Measurements from ENCODE around the gene MYO16. TPM values are rescaled to one million over a fixed set of nuclear protein-coding genes. Genes with fewer than 3 reads are reported as not detected.
"Not testable (repeated sequence)": the region's sequence is repeated elsewhere in the genome, so short reads cannot be mapped to it uniquely, and the experiment has no call there.

MYO16 gene
- total RNA-seq, 3 donors from 2014 or later, result 0.08 TPM; not detected in 2

DNA sequence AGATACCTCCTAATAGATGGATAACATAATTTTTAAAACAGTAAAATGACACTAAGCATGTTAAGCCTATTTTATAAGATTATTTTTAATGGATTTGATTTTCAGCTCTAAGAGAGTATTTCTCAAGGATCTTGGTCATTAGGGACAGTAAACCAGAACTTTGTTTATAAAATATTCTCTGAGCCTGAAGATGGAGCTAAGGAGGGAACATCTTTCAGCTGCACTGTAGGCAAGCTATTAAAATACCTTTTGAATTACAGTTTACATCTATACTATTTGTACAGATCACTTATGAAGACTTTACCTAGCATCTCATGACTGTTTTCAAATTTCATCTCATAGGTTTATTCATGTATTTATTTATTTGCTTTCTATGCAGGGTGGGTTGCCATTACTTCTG, 345.3 kb downstream of the MYO16 start:
- Mint-ChIP-seq H3K9me3 (no peaks in the 10 kb centered on the region), H3K4me3 (no peak overlapping the region), H3K36me3 (ENCODE audit: insufficient read depth) (no peaks in the 10 kb centered on the region), H3K27me3 (ENCODE audit: low read depth) (peaks cover 18% of the 10 kb centered on the region), H3K4me1 (ENCODE audit: low read depth) (no peaks in the 10 kb centered on the region)
- DNase-seq, result no peak
- ATAC-seq, result no peak

DNA sequence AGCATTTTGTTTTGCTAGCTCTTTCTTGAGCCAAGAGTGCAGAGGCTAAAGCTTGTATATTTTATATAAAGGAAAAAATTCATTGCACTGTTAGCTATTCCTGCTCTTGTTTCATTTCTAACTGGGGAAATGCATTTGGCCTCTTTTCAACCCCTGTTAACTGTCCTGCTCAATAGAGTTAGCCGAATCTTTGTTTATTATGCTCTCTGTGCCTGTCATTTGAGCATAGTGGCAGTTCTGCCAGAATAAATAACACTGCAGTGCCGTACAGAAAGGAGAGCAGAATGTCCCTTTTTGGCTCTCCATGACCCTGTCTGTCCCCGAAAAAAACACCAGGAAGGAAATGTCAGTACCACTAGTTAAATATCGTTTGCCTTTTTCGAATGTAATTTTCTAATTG, 350.8 kb downstream of the MYO16 start:
- ATAC-seq (no peak), DNase-seq (no peak)
- no peaks in the 10 kb centered on the region for H3K36me3 Mint-ChIP-seq (ENCODE audit: insufficient read depth)
- no peaks in the 10 kb centered on the region for H3K9me3 Mint-ChIP-seq
- H3K4me3 Mint-ChIP-seq, result no peak overlapping the region
- H3K4me1 Mint-ChIP-seq (ENCODE audit: low read depth), result no peaks in the 10 kb centered on the region
- H3K27me3 Mint-ChIP-seq (ENCODE audit: low read depth), result peaks cover 26% of the 10 kb centered on the region

DNA sequence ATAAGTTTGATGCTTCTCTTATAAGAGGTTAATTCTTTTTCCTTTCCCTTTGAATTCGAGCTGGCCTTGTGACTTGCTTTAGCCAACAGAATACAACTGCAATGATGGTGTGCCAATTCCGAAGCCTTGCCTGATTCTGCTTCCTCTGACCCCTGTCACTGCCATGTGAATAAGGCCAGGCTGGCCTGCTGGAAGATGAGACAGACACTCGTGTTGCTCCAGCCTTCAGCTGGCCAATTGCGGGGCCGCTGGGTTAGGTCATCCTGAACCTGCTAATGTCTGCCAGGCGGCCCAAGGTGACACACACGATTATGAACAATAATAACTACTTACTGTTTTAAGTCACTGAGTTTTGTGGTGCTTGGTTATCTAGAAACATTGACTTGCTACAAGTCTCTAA, 352.0 kb downstream of the MYO16 start:
- no peaks in the 10 kb centered on the region for H3K9me3 Mint-ChIP-seq
- ATAC-seq, result no peak

DNA sequence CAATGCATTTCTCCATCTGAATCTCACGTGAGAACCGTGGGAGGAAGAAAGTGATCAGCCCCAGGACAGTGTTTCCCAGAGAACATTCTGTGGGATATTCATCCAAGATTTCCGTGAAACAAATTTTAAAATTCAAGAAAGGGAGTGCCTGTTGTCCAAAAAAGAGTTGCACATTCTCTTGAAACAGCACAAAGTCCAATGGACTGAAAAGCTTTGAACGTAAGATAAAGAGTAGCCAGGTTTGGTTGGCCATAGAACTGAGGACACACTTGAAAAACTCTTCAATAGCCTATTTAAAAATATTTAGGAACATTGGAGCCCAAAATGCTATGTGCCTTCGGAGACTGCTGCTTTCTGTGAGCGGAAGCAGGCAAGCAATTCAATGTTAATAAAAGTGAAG, 353.9 kb downstream of the MYO16 start:
- no peaks in the 10 kb centered on the region for H3K9me3 Mint-ChIP-seq
- H3K4me3 Mint-ChIP-seq, result no peak overlapping the region
- no peak for DNase-seq
- ATAC-seq, result no peak
- peaks cover 14% of the 10 kb centered on the region for H3K27me3 Mint-ChIP-seq (ENCODE audit: low read depth)
- no peaks in the 10 kb centered on the region for H3K36me3 Mint-ChIP-seq (ENCODE audit: insufficient read depth)
- H3K4me1 Mint-ChIP-seq (ENCODE audit: low read depth), result no peaks in the 10 kb centered on the region

More for the DNA sequence above, 352.0 kb downstream of the MYO16 start:
- peaks cover 22% of the 10 kb centered on the region for H3K27me3 Mint-ChIP-seq (ENCODE audit: low read depth)
- no peak for DNase-seq
- H3K4me1 Mint-ChIP-seq (ENCODE audit: low read depth), result no peaks in the 10 kb centered on the region
- no peaks in the 10 kb centered on the region for H3K36me3 Mint-ChIP-seq (ENCODE audit: insufficient read depth)
- no peak overlapping the region for H3K4me3 Mint-ChIP-seq

DNA sequence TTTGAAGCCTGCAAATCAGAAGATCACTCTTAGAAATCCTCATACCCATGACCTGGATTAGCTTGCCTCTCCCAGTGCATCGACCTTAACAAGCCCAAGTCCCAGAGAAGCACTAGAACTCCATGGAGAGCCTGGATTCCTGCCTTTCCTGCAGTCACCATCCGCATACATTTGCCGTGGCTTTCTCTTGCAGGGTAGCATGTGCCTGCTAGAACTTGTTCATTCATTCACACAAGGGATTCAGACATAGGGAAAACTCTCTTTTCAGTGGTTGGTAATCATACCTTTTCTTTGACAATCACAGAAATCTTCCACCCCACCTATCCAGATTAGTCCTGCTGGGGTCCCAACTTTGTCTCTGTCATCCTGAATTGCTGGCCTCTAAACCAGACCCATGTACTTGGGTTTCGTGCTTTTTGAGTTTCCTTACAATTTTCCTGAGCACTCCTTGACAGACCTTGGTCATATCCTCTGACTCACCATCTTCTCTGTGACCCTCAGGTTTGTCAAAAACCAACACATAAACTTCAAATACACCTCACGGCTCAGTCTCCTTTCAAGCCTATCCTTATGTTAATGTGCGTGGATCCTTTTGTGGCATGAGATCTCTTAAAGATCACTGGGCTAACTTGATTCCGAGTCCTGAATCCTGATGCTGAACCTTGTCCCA, 355.0 kb downstream of the MYO16 start:
- Mint-ChIP-seq H3K9me3 (no peaks in the 10 kb centered on the region), H3K4me1 (ENCODE audit: low read depth) (no peaks in the 10 kb centered on the region), H3K27me3 (ENCODE audit: low read depth) (peaks cover 11% of the 10 kb centered on the region), H3K4me3 (no peak overlapping the region), H3K36me3 (ENCODE audit: insufficient read depth) (no peaks in the 10 kb centered on the region)
- ATAC-seq (no peak), DNase-seq (no peak)

DNA sequence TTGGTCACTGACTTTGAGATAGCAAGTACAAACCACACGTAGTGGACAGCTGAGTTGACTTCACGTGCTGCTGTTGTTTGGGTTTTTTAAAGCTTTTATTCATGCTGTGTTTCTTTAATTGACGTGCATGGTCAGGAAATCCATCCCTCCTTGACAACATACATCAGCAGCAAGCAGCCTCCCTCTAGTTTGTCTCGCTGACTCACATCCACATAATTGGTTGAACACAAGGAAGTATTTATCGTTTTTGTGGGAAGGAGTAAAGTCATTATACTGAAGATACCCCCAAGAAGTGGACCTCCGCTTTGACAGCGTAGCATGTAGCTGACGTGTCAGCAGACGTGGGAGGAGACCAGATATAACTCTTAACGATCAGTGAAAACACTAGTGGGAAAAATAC, 355.8 kb downstream of the MYO16 start:
- ATAC-seq (no peak), DNase-seq (no peak)
- Mint-ChIP-seq H3K9me3 (no peaks in the 10 kb centered on the region), H3K4me1 (ENCODE audit: low read depth) (no peaks in the 10 kb centered on the region), H3K4me3 (no peak overlapping the region), H3K27me3 (ENCODE audit: low read depth) (peaks cover 11% of the 10 kb centered on the region), H3K36me3 (ENCODE audit: insufficient read depth) (no peaks in the 10 kb centered on the region)

DNA sequence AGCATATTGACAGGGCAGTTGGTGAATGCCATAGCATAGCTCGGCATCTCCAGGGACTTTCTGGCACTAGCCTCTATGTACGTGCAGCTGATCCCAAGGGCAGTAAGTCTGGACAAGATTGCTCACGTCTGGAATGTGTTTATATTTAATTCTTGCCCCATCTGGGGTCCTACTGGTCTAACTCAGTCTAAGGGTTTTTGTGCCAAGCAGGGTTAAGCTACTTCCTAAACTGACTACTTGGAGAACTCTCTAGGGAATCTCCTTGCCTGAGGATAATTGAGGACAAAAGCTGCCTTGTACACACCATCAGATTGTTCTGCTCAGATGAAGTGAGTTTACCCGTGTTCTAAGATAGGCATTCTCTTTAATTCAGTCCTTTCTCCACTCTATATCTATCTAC, 358.1 kb downstream of the MYO16 start:
- Mint-ChIP-seq H3K9me3 (no peaks in the 10 kb centered on the region), H3K36me3 (ENCODE audit: insufficient read depth) (no peaks in the 10 kb centered on the region), H3K4me1 (ENCODE audit: low read depth) (no peaks in the 10 kb centered on the region), H3K27me3 (ENCODE audit: low read depth) (peaks cover 9% of the 10 kb centered on the region), H3K4me3 (no peak overlapping the region)
- no peak for DNase-seq
- ATAC-seq, result no peak

DNA sequence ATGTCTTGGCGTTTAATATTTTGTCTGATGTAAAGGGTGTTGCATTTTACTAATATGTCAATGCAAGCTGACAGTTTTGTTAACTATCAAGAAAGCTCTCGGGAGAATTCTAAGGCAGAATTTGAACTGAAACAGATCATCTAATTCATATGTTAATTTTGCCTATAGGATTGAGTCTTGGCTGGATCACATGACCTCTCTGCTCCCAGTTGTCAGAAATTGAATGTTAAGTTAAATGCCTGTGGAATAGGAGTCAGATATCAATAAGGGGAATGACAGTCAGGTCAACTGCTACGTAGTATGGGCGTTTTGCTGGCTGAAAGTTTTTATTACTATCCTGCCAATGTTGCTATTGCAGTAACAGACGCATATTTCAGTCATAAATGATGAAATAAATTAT, 358.5 kb downstream of the MYO16 start:
- DNase-seq (no peak), ATAC-seq (no peak)
- Mint-ChIP-seq H3K4me1 (ENCODE audit: low read depth) (no peaks in the 10 kb centered on the region), H3K27me3 (ENCODE audit: low read depth) (peaks cover 9% of the 10 kb centered on the region), H3K36me3 (ENCODE audit: insufficient read depth) (no peaks in the 10 kb centered on the region), H3K9me3 (no peaks in the 10 kb centered on the region), H3K4me3 (no peak overlapping the region)

DNA sequence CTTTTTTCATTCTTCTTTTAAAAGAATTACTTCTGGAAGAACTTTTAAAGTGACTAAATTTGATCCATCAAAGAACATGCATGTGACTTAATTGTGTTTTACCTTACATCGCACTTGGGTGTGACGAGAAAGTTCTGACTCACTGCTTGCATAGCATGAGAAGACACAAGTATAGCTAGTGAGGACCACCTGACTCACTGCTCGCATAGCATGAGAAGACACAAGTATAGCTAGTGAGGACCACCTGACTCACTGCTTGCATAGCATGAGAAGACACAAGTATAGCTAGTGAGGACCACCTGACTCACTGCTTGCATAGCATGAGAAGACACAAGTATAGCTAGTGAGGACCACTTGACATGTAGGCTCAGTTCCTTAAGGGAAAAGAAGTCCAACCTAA, 362.0 kb downstream of the MYO16 start:
- not testable (repeated sequence) for H3K9me3 Mint-ChIP-seq; H3K36me3 Mint-ChIP-seq (ENCODE audit: insufficient read depth); DNase-seq; H3K4me3 Mint-ChIP-seq; H3K4me1 Mint-ChIP-seq (ENCODE audit: low read depth); H3K27me3 Mint-ChIP-seq (ENCODE audit: low read depth)
- peak in 1 of 2 donors; percentile 10 for ATAC-seq

DNA sequence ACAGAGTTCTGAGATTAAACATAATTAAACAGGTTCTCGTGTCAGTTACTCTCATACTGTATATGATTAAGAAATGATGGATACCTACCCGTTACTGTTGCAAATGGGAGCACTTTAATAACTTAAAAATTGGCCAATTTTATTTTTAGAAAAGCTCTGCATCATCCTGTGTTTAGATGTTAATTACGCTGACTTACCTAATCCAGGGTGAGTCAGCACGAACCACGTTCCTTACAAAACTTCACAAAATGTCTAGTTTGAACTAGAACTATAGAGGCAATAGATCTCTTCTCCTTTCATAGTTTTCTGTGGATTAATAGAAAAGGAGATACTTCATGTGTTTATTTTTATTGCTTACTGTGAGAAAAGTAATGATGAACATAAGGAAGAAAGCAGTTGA, 363.9 kb downstream of the MYO16 start:
- Mint-ChIP-seq H3K4me3 (no peak overlapping the region), H3K36me3 (ENCODE audit: insufficient read depth) (no peaks in the 10 kb centered on the region), H3K4me1 (ENCODE audit: low read depth) (no peaks in the 10 kb centered on the region), H3K27me3 (ENCODE audit: low read depth) (peaks cover 2% of the 10 kb centered on the region), H3K9me3 (no peaks in the 10 kb centered on the region)
- ATAC-seq (no peak), DNase-seq (no peak)

DNA sequence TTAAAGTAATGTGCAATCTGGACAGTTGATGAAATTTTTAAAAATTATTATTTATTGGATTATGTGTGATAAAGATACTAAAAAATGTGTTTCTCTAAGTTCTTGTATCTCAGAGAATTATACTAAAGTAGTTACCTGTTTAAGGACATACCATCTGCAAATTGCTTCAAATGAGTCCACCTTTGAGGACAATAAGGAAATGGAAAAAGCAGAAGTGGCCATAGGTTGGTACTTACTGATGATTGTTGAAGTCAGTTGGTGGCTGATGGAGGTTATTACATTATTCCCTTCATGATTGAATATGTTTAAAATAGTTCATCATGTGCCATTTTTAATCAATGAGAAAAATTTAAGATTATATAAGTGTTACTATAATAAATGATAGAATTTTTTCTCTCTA, 367.0 kb downstream of the MYO16 start:
- Mint-ChIP-seq H3K9me3 (no peaks in the 10 kb centered on the region), H3K4me1 (ENCODE audit: low read depth) (no peaks in the 10 kb centered on the region), H3K4me3 (no peak overlapping the region), H3K27me3 (ENCODE audit: low read depth) (no peaks in the 10 kb centered on the region), H3K36me3 (ENCODE audit: insufficient read depth) (no peaks in the 10 kb centered on the region)
- DNase-seq (no peak), ATAC-seq (no peak)

DNA sequence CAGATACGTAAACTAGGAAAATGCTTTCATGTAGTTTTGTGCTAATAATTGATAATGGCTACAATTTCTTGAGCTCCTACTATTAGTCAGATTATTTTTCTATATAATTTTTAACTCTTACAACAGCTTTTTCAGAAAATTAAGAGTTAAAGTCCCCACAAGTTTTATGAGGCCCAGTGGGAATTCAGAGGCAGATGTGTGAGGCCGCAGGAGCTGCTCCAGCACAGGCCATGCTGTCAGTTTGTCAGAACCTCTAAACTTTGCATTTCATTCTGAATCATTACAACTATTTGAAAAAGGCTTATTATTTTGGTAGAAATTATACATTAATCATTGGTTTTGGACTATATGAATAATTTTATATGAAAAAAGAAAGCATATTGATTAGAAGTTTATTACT, 370.8 kb downstream of the MYO16 start:
- Mint-ChIP-seq H3K9me3 (no peaks in the 10 kb centered on the region), H3K4me3 (no peak overlapping the region), H3K36me3 (ENCODE audit: insufficient read depth) (no peaks in the 10 kb centered on the region), H3K27me3 (ENCODE audit: low read depth) (no peaks in the 10 kb centered on the region), H3K4me1 (ENCODE audit: low read depth) (no peaks in the 10 kb centered on the region)
- ATAC-seq, result no peak
- no peak for DNase-seq

DNA sequence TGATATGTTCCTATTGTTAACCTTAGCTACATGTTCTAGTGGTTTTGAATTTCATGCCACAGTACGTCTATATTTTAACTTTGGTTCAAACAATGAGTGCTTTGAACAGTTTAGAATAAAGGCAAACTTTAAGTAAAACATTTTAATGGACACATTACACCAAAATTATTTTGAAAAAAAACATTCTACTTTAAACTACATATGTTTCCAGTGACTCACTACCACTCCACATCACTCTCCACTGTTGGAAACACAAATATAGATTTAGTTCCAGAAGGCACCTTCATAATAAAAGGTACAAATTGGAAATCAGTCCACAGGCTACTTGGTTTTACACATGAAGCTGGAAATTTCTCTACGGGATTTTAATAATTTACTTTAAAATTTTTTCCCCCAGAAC, 373.5 kb downstream of the MYO16 start:
- no peak for ATAC-seq
- Mint-ChIP-seq H3K9me3 (no peaks in the 10 kb centered on the region), H3K27me3 (ENCODE audit: low read depth) (no peaks in the 10 kb centered on the region)

DNA sequence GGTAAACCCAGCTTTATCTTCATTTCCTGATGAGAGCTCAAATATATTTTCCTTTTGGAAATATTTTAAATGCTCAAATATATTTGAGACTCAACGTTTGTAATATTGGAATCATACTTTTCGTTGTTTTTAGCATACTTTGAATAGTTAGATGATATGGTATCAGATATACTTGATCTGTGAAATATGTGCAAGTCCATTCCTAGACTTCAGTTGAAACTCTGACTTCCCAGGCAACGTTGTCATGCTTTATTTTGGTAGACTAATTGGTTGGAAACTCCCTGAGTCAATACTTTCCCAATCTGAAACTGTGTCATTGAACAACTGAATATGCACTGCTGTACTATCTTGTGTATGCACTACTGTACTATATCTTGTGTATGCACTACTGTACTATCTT, 378.5 kb downstream of the MYO16 start:
- H3K9me3 Mint-ChIP-seq, result no peaks in the 10 kb centered on the region
- no peaks in the 10 kb centered on the region for H3K36me3 Mint-ChIP-seq (ENCODE audit: insufficient read depth)
- no peaks in the 10 kb centered on the region for H3K27me3 Mint-ChIP-seq (ENCODE audit: low read depth)
- no peaks in the 10 kb centered on the region for H3K4me1 Mint-ChIP-seq (ENCODE audit: low read depth)
- no peak overlapping the region for H3K4me3 Mint-ChIP-seq
- ATAC-seq (no peak), DNase-seq (no peak)

More for the DNA sequence above, 373.5 kb downstream of the MYO16 start:
- Mint-ChIP-seq H3K4me3 (no peak overlapping the region), H3K4me1 (ENCODE audit: low read depth) (no peaks in the 10 kb centered on the region), H3K36me3 (ENCODE audit: insufficient read depth) (no peaks in the 10 kb centered on the region)
- no peak for DNase-seq

DNA sequence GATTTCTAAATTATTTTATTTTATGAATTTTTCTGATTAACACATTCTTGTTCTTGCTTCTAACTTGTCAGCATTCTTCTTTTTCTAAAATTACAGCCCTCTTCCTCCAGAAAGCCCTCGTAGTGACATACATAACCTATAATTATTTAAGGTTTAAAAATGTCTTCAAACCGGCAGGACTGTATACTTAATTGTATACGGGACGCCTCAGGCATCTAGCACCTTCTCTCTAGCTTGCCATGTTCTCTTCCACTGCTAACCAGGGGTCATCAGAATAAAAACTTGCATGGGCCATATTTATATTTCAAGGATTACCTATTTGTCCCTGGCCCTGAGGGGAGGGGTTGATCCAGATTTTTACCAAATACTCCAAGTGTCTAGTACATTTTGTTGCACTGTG, 380.3 kb downstream of the MYO16 start:
- H3K36me3 Mint-ChIP-seq (ENCODE audit: insufficient read depth), result no peaks in the 10 kb centered on the region
- H3K4me3 Mint-ChIP-seq, result no peak overlapping the region
- H3K4me1 Mint-ChIP-seq (ENCODE audit: low read depth), result no peaks in the 10 kb centered on the region
- no peaks in the 10 kb centered on the region for H3K27me3 Mint-ChIP-seq (ENCODE audit: low read depth)
- no peaks in the 10 kb centered on the region for H3K9me3 Mint-ChIP-seq
- DNase-seq, result no peak
- ATAC-seq, result no peak

DNA sequence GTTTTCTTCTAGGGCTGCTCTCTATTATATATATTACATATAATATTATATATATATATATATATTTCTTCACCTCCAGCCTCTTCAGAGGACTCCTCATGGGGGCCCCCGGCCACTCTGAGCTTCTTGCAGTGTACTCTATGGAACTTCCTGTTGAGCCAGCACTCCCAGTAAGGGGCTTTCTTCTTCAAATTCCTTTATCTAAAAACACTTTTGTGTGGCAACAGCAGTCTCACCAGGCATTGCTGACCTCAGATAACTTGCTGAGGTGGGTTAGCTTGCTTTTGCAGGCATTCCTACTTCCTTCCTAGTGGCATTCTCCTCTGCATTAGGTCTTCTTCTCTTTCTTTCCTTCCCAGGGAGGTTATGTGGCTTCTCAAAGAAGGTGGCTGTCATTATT, 381.5 kb downstream of the MYO16 start:
- H3K4me1 Mint-ChIP-seq (ENCODE audit: low read depth), result no peaks in the 10 kb centered on the region
- H3K27me3 Mint-ChIP-seq (ENCODE audit: low read depth), result no peaks in the 10 kb centered on the region
- no peak overlapping the region for H3K4me3 Mint-ChIP-seq

More for the DNA sequence above, 381.5 kb downstream of the MYO16 start:
- Mint-ChIP-seq H3K36me3 (ENCODE audit: insufficient read depth) (no peaks in the 10 kb centered on the region), H3K9me3 (no peaks in the 10 kb centered on the region)
- DNase-seq (no peak), ATAC-seq (no peak)

Measured in activated T-cell treated with anti-CD3 and anti-CD28 coated beads, Interleukin-2, amount 50 U/mL, for 4 hours (primary cell).